GM12874 (cell line): ENCODE measurements around the gene KRTAP19-6.

ENCODE experiments used
- TF ChIP-seq, protein P1 (sequence below): IDR thresholded peaks from 2 replicates; pipeline ENCODE4 v1.5.1; 2011; ENCODE audit warnings: low read depth, mild to moderate bottlenecking, control low read depth, low read length, moderate library complexity; ENCODE audit not compliant: insufficient read depth

Gene KRTAP19-6

GRCh38 chr21:30563630-30564029 is 22.0 kb upstream of the KRTAP19-6 start:
- TF ChIP-seq, protein P1, sequence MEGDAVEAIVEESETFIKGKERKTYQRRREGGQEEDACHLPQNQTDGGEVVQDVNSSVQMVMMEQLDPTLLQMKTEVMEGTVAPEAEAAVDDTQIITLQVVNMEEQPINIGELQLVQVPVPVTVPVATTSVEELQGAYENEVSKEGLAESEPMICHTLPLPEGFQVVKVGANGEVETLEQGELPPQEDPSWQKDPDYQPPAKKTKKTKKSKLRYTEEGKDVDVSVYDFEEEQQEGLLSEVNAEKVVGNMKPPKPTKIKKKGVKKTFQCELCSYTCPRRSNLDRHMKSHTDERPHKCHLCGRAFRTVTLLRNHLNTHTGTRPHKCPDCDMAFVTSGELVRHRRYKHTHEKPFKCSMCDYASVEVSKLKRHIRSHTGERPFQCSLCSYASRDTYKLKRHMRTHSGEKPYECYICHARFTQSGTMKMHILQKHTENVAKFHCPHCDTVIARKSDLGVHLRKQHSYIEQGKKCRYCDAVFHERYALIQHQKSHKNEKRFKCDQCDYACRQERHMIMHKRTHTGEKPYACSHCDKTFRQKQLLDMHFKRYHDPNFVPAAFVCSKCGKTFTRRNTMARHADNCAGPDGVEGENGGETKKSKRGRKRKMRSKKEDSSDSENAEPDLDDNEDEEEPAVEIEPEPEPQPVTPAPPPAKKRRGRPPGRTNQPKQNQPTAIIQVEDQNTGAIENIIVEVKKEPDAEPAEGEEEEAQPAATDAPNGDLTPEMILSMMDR: no peak

- TF ChIP-seq, protein P1: no peak
These were observed 21.4 kb upstream of the KRTAP19-6 start for GRCh38 chr21:30563072-30563471.

DNA sequence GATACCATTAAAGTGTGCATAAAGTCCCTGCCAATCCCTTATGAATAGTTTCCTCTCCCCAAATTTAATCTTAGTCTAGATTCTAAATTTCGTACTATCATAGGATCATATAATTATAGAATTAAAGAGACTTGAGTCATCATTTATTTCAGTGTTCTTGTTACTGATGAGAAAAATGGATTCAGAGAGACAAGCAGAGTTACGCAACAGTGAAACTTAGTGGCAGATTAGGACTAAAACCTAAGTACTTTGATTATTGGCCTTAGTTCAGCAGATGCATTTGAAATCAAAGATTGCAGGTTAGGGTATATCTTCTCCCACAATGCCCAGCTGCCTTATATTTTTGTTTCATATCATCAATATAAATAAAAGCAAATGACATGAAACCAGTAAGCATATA is 20.3 kb upstream of the KRTAP19-6 start:
- TF ChIP-seq, protein P1: no peak

DNA sequence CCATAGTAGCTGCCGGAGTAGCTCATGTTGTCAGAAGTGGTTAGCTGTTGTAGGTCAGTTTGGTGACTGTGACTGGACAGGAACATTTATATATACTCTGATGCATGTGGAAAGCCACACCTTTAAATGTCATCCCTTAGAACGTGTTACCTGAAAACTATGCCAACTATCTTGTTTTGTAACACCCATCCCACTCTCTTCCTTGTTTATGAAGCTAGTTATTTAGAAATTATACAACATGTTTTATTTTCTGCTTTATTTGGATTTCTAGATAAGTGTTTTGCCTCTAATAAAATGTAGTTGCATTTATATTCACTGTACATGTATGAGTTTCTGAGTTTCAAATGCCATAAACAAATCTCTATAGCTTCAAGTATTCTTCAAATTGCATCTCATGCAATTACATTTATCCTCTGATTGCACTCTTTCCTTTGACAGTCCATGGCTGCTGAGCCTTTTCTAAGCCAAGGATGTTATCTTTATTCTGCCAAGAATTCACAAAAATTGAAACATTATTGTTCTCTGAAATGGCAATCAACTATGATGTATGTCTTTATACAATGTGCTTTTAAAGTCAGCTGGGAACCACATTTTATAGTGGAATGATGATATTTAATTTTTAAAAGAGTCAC is 19.7 kb upstream of the KRTAP19-6 start, which contains the start of gene KRTAP19-7:
KRTAP19-7 (minus strand) TSS at position 51 of the 632 bp plus-strand sequence; CDS start at position 26, 25 bp downstream.
- TF ChIP-seq, protein P1: no peak

- TF ChIP-seq, protein P1: no peak
These were observed 13.4 kb upstream of the KRTAP19-6 start for GRCh38 chr21:30555095-30555494.

DNA sequence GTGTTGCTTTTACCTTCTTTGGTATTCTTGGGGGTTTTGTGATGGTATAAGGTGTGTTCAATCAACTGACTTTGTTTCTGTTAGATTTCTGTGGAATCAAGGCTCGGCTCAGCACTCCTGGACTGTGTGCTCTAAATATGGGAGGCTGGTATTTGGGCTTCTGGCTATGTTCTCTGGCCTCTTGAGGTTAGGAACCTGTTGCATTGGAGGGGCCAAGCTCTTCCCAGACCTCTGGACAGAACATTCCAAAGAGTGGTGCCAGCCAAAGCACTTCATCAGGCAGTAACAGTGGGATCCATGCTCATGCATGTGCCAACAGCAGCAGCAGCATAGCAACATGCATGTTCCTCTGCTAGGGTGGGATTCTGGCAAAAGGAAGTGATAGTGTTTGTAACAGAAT is 11.1 kb upstream of the KRTAP19-6 start:
- TF ChIP-seq, protein P1: no peak

DNA sequence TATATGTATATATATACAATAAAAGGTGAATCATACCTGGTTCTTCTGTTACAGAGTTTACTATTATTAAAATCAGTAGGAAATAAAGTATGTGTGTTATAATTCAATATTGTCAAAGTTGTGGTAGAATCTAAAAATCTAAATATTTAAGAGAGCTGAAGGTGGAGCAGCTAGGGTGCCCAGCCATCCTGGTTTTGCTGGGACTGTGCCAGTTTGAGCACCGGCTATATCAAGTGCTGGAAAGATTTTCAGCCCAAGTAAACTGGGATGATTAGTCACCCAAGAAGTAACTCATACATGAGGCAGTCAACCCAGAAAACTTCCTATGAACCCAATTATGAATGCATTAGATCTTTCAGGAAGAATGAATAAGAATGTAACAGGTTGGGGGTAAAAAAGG is 22.8 kb downstream of the KRTAP19-6 start:
- TF ChIP-seq, protein P1: no peak
